GM12891 (cell line): ENCODE results near the gene ARHGAP21.

Experiments
- DNase-seq: peaks from one replicate; pipeline ENCODE4 v3.0.0; 2011; ENCODE audit warnings: low spot score; ENCODE audit not compliant: insufficient read length
- FAIRE-seq: peaks from 2 replicates; lab custom pipeline; 2011; peaks lifted over from hg19 to GRCh38; lab: Jason Lieb, UNC
- PAX5 ChIP-seq: IDR thresholded peaks from 2 replicates; pipeline ENCODE4 v1.6.1; 2011; ENCODE audit warnings: low read length, moderate library complexity, mild to moderate bottlenecking; ENCODE audit not compliant: insufficient read depth, severe bottlenecking
- POLR2A ChIP-seq: IDR thresholded peaks from 2 replicates; pipeline ENCODE4 v1.6.1; 2011; ENCODE audit warnings: low read depth, low read length, control low read depth
- POLR2AphosphoS5 ChIP-seq: IDR thresholded peaks from 2 replicates; pipeline ENCODE4 v1.6.1; 2011; ENCODE audit warnings: low read depth, low read length, control low read depth
- POU2F2 ChIP-seq: IDR thresholded peaks from 2 replicates; pipeline ENCODE4 v1.6.1; 2011; ENCODE audit warnings: low read depth, mild to moderate bottlenecking, control low read depth, low read length, moderate library complexity
- SPI1 ChIP-seq: IDR thresholded peaks from 2 replicates; pipeline ENCODE4 v1.6.1; 2011; ENCODE audit warnings: low read depth, low read length, control low read depth
- TAF1 ChIP-seq: IDR thresholded peaks from 2 replicates; pipeline ENCODE4 v1.6.1; 2011; ENCODE audit warnings: low read depth, low read length, control low read depth

ARHGAP21 gene

GRCh38 chr10:24568042-24568441 is 155.6 kb downstream of the ARHGAP21 start:
- DNase-seq: no peak
- no peak for FAIRE-seq
- TF ChIP-seq TAF1: no peak

GRCh38 chr10:24561453-24561852 is 162.2 kb downstream of the ARHGAP21 start:
- DNase-seq: no peak
- TF ChIP-seq PAX5 (no peak), POLR2AphosphoS5 (no peak), POLR2A (no peak), SPI1 (no peak), TAF1 (no peak), POU2F2 (no peak)
- no peak for FAIRE-seq

DNA sequence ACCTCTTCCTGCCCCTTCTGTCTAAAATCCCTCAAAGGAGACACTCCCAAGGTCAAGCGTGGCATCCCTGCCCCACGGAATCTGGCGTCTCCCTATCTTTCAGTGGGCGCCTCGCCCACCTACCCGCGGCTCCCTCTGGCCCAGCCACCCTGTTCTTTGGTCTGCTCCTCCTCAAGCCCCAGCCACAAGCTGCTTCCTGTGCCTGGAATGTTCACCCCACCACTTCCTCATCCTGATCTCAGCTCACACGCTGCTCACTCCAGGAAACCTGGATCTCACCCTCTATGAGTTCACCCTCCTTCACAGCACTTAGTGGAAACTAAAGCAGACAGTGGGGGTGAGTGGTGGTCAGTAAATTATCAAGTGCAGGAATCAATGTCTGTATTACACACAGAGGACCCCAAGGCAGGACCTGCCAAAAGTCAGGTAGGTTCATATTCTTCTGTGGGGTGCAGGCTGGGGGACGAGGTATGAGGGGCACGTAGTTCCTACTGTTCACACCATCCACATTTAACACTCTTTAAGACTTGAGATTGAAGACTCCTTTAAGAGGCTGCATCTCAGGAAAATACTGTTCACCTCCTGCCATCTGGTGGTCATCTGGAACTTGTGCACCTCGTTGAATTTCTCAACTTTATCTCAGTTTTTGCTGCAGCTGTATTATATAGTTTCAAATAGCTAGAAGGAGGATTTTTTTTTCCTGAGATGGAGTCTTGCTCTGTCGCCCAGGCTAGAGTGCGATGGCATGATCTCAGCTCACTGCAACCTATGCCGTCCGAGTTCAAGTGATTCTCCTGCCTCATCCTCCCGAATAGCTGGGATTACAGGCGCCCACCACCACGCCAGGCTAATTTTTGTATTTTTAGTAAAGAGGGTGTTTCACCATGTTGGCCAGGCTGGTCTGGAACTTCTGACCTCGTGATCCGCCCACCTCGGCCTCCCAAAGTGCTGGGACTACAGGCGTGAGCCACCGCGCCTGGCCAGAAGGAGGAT is 166.6 kb downstream of the ARHGAP21 start:
- TF ChIP-seq POU2F2 (no peak), SPI1 (no peak), POLR2AphosphoS5 (no peak), POLR2A (no peak), TAF1 (no peak), PAX5 (no peak)
- FAIRE-seq (peak; percentile 45), DNase-seq (peak; percentile 29)

- DNase-seq: no peak
- TF ChIP-seq SPI1 (no peak), PAX5 (no peak), POU2F2 (no peak), POLR2A (no peak), TAF1 (no peak), POLR2AphosphoS5 (no peak)
- no peak for FAIRE-seq
Measured at GRCh38 chr10:24556126-24556749, 167.4 kb downstream of the ARHGAP21 start.

- FAIRE-seq: no peak
- no peak for TF ChIP-seq POU2F2
- no peak for TF ChIP-seq TAF1
- TF ChIP-seq POLR2AphosphoS5: no peak
- no peak for TF ChIP-seq SPI1
- TF ChIP-seq POLR2A: no peak
- TF ChIP-seq PAX5: no peak
- DNase-seq: no peak
Measured at GRCh38 chr10:24554036-24554435, 169.7 kb downstream of the ARHGAP21 start.

DNA sequence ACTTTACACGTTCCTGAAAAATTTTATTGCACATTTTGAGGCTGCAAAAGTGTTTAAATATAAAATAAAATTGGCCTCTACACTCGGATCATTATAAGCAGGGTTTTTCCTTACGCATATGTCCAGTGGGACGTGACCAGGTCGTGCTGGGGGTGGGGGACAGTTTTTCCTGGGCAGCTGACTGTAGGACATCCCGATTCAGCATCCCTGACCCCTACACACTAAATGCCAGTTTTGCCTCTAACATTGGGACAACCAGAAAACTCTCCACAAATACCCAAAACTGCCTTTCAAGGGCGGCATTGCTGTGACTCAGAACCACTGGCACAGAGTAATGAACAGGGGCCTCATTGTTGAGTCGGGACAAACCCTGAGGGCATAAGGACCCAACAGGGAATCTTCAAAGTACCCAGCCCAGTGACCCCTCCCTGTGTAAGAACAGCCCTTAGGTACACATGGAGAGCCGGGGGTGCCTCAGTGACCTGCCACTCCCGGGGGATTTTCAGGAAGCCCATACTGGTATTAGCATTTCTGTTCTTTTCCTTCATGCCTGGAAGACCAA is 170.6 kb downstream of the ARHGAP21 start:
- FAIRE-seq: no peak
- no peak for DNase-seq
- TF ChIP-seq SPI1 (no peak), POLR2A (no peak)

DNA sequence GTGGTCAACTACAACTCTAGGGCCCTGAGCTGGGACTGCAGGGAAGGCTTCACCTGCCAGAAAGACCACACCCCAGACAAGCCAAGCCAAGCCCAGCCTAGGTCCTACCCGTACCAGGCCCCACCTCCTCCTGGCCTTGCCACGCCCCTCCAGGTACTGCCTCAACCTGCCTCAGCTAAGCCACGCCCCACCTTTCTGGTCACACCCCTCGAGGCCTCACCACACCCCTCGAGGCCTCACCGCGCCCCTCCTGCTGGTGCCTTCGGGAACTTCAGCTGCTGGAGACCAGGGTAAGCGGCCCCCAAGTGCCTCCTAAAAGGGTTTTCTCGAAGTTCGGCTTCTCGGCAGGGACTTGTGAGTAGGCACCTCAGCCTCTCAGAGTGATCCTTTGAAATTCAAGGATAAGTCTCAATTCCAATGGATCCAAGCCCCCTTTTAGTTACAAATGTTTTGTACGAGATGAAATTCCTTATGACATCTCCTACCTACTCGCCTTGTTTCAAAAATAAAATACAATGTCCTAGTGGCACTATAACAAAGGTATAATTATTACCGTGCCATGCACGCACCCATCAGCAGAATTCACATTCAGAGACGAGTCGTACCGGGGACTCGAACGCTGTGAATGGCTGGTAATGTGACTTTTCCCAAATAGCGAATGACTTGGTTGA is 171.2 kb downstream of the ARHGAP21 start:
- TF ChIP-seq POLR2AphosphoS5 (no peak), POU2F2 (no peak), TAF1 (no peak), PAX5 (no peak), SPI1 (no peak), POLR2A (no peak)
- DNase-seq (peak; percentile 44), FAIRE-seq (peak; percentile 23)

- no peak for FAIRE-seq
- DNase-seq: no peak
- TF ChIP-seq POU2F2 (no peak), TAF1 (no peak), POLR2A (no peak), POLR2AphosphoS5 (no peak), SPI1 (no peak), PAX5 (no peak)
Measured at GRCh38 chr10:24551161-24551560, 172.5 kb downstream of the ARHGAP21 start.

DNA sequence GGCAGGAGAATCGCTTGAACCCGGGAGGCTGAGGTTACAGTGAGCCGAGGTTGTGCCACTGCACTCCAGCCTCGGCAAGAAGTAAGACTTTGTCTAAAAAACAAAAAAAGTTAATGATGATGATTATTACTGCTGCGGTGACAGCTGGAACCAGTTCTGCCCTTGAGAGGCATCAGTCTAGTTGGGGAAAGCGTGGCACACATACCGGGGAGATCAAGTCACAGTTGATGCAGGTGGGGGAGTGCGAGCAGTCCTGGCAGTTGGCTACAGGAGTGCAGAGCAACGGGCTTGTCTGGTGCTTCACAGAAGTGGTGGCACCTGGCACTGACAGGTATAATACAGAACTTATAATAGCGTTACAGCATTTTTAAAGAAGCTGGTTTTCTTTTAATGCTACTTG is 173.0 kb downstream of the ARHGAP21 start:
- TF ChIP-seq TAF1 (no peak), POLR2AphosphoS5 (no peak), SPI1 (no peak), PAX5 (no peak), POLR2A (no peak), POU2F2 (no peak)
- no peak for DNase-seq
- FAIRE-seq: no peak
